GM18861 (cell line): ENCODE data around the gene VIT.

Experiments used
- ATAC-seq: cut with Tn5 transposase; IDR thresholded peaks from one replicate; pipeline ENCODE4 v1.9.1; 2021; ENCODE audit not compliant: unreplicated experiment

The VIT gene

GRCh38 chr2:36708041-36708741, 11.7 kb downstream of the VIT start:
- no peak for ATAC-seq

- ATAC-seq: no peak
Measured at GRCh38 chr2:36710858-36711515, 14.5 kb downstream of the VIT start.

- ATAC-seq: no peak
Measured at GRCh38 chr2:36711741-36712314, 15.3 kb downstream of the VIT start.

GRCh38 chr2:36713310-36713709, 16.8 kb downstream of the VIT start:
- ATAC-seq: no peak

- no peak for ATAC-seq
Measured at GRCh38 chr2:36716111-36716510, 19.6 kb downstream of the VIT start.

- no peak for ATAC-seq
Measured at GRCh38 chr2:36717603-36718266, 21.2 kb downstream of the VIT start.

GRCh38 chr2:36727550-36727949, 31.0 kb downstream of the VIT start:
- no peak for ATAC-seq

GRCh38 chr2:36729067-36729466, 32.6 kb downstream of the VIT start:
- no peak for ATAC-seq

- no peak for ATAC-seq
Measured at GRCh38 chr2:36731941-36732672, 35.6 kb downstream of the VIT start.

GRCh38 chr2:36732673-36733036, 36.1 kb downstream of the VIT start:
- no peak for ATAC-seq

GRCh38 chr2:36733215-36733614, 36.7 kb downstream of the VIT start:
- ATAC-seq: no peak

GRCh38 chr2:36734304-36734703, 37.8 kb downstream of the VIT start:
- ATAC-seq: no peak

GRCh38 chr2:36737131-36737750, 40.7 kb downstream of the VIT start:
- ATAC-seq: no peak

- no peak for ATAC-seq
Measured at GRCh38 chr2:36740061-36740460, 43.6 kb downstream of the VIT start.

GRCh38 chr2:36741188-36741837, 44.8 kb downstream of the VIT start:
- ATAC-seq: no peak

GRCh38 chr2:36743954-36744353, 47.4 kb downstream of the VIT start:
- ATAC-seq: no peak

GRCh38 chr2:36748166-36748565, 51.7 kb downstream of the VIT start:
- no peak for ATAC-seq

GRCh38 chr2:36750101-36750500, 53.6 kb downstream of the VIT start:
- ATAC-seq: no peak

GRCh38 chr2:36753706-36754221, 57.3 kb downstream of the VIT start:
- ATAC-seq: no peak

GRCh38 chr2:36754578-36754977, 58.1 kb downstream of the VIT start:
- no peak for ATAC-seq
